NCI-H345 (cell line): ENCODE data around the gene ZNF692.
"Not testable (repeated sequence)": the region's sequence is repeated elsewhere in the genome, so short reads cannot be mapped to it uniquely, and the experiment has no call there.

ENCODE experiments used
- DNase-seq: peaks from one replicate; lab custom pipeline; 2025; lab: John Stamatoyannopoulos, UW

The ZNF692 gene

GRCh38 chr1:248858891-248859889 is at the start of gene ZNF692:
Gene ZNF692, minus strand, starts transcription at chr1:248859085. Its CDS starts 776 bp downstream, at chr1:248858309.
- DNase-seq = peak; percentile 95

- no peak for DNase-seq
Measured at GRCh38 chr1:248906753-248907661, 48.1 kb upstream of the ZNF692 start.

- DNase-seq = peak; percentile 94
Measured at GRCh38 chr1:248906009-248906752, 47.3 kb upstream of the ZNF692 start, which contains the start of gene PGBD2. Gene PGBD2, plus strand, starts transcription at chr1:248906235. Its CDS starts 7,628 bp downstream, at chr1:248913863.

- DNase-seq = no peak
Measured at GRCh38 chr1:248905662-248906008, 46.8 kb upstream of the ZNF692 start.

- no peak for DNase-seq
Measured at GRCh38 chr1:248904437-248905216, 45.7 kb upstream of the ZNF692 start.

GRCh38 chr1:248901578-248901977 is 42.7 kb upstream of the ZNF692 start:
- DNase-seq = no peak

GRCh38 chr1:248900637-248901036 is 41.8 kb upstream of the ZNF692 start:
- DNase-seq = no peak

- DNase-seq = no peak
Measured at GRCh38 chr1:248897412-248898337, 38.8 kb upstream of the ZNF692 start.

GRCh38 chr1:248894837-248895236 is 36.0 kb upstream of the ZNF692 start:
- no peak for DNase-seq

- DNase-seq = no peak
Measured at GRCh38 chr1:248892590-248892989, 33.7 kb upstream of the ZNF692 start.

- DNase-seq = no peak
Measured at GRCh38 chr1:248891758-248892157, 32.9 kb upstream of the ZNF692 start.

- DNase-seq = no peak
Measured at GRCh38 chr1:248890549-248891498, 31.9 kb upstream of the ZNF692 start.

GRCh38 chr1:248889914-248890243 is 31.0 kb upstream of the ZNF692 start:
- not testable (repeated sequence) for DNase-seq

- no peak for DNase-seq
Measured at GRCh38 chr1:248886237-248886895, 27.5 kb upstream of the ZNF692 start.

- DNase-seq = no peak
Measured at GRCh38 chr1:248885646-248886045, 26.8 kb upstream of the ZNF692 start.

- DNase-seq = no peak
Measured at GRCh38 chr1:248884632-248885295, 25.9 kb upstream of the ZNF692 start.

GRCh38 chr1:248882427-248882826 is 23.5 kb upstream of the ZNF692 start:
- not testable (repeated sequence) for DNase-seq

- no peak for DNase-seq
Measured at GRCh38 chr1:248881261-248881660, 22.4 kb upstream of the ZNF692 start.
